Activated T-cell treated with anti-CD3 and anti-CD28 coated beads, Interleukin-2, amount 50 U/mL, for 72 hours (primary cell): ENCODE data around the gene ATP12A. TPM values are rescaled to one million over a fixed set of nuclear protein-coding genes. Genes with fewer than 3 reads are reported as not detected.

Experiments used
- ATAC-seq, 2 donors: fragments of 150-1000 bp; cut with Tn5 transposase; replicated peaks in 1 of 2; 2 replicates each; pipeline ENCODE4 v1.10.0; 2021; ENCODE audit warnings: moderate library complexity in 2 of 2, mild to moderate bottlenecking in 1 of 2
- DNase-seq, 2 donors: peaks; one replicate each; pipeline ENCODE4 v3.0.0; 2021 to 2022; ENCODE audit warnings: mixed read lengths in 1 of 2
- H3K27ac Mint-ChIP-seq: one replicate; pipeline ENCODE4 v1.8.0; 2022; ENCODE audit warnings: mild to moderate bottlenecking, moderate library complexity, mixed read lengths
- H3K27me3 Mint-ChIP-seq: one replicate; pipeline ENCODE4 v1.8.0; 2022; ENCODE audit warnings: low read depth, mixed read lengths
- H3K36me3 Mint-ChIP-seq, 2 donors: one replicate each; pipeline ENCODE4 v1.8.0; 2022; ENCODE audit warnings: mixed read lengths in 2 of 2, mild to moderate bottlenecking in 1 of 2; ENCODE audit not compliant: insufficient read depth in 2 of 2
- H3K4me1 Mint-ChIP-seq: one replicate; pipeline ENCODE4 v1.8.0; 2022; ENCODE audit warnings: low read depth, mixed read lengths
- H3K4me3 Mint-ChIP-seq, 2 donors: one replicate each; pipeline ENCODE4 v1.8.0; 2022; ENCODE audit warnings: mild to moderate bottlenecking in 2 of 2, mixed read lengths in 2 of 2, moderate library complexity in 2 of 2
- H3K9me3 Mint-ChIP-seq, 2 donors: one replicate each; pipeline ENCODE4 v1.8.0; 2022; ENCODE audit warnings: mixed read lengths in 2 of 2
- total RNA-seq, 2 donors: library from RNA; stranded (reverse); gene quantifications; one replicate each; pipeline ENCODE4 v1.2.3, GENCODE V29; 2022

Gene ATP12A
- total RNA-seq, 2 donors from 2014 or later = 0.05 to 0.32 TPM

GRCh38 chr13:24651718-24652345, 28.4 kb upstream of the ATP12A start:
- H3K4me1 Mint-ChIP-seq = peaks cover 16% of the 10 kb centered on the region
- peaks cover 11% of the 10 kb centered on the region for H3K27me3 Mint-ChIP-seq
- H3K36me3 Mint-ChIP-seq = peaks cover 2 to 3% of the 10 kb centered on the region in 2 donors

GRCh38 chr13:24652359-24652758, 27.8 kb upstream of the ATP12A start:
- peaks cover 2 to 3% of the 10 kb centered on the region in 2 donors for H3K36me3 Mint-ChIP-seq
- no peaks in the 10 kb centered on the region for H3K9me3 Mint-ChIP-seq
- H3K4me3 Mint-ChIP-seq = no peak overlapping the region
- peaks cover 16% of the 10 kb centered on the region for H3K4me1 Mint-ChIP-seq
- ATAC-seq (peak in 1 of 2 donors; percentile 37), DNase-seq (no peak)
- no peak overlapping the region for H3K27ac Mint-ChIP-seq
- H3K27me3 Mint-ChIP-seq = peaks cover 11% of the 10 kb centered on the region

More at GRCh38 chr13:24651718-24652345, 28.4 kb upstream of the ATP12A start:
- Mint-ChIP-seq H3K27ac (peak overlapping the region; percentile 74), H3K4me3 (no peak overlapping the region), H3K9me3 (no peaks in the 10 kb centered on the region)
- no peak for ATAC-seq
- no peak for DNase-seq

- Mint-ChIP-seq H3K27ac (no peak overlapping the region), H3K4me3 (no peak overlapping the region), H3K9me3 (no peaks in the 10 kb centered on the region), H3K4me1 (peaks cover 6% of the 10 kb centered on the region), H3K27me3 (peaks cover 16% of the 10 kb centered on the region), H3K36me3 (no peaks in the 10 kb centered on the region)
- DNase-seq = no peak
- no peak for ATAC-seq
Observed at GRCh38 chr13:24654741-24655140, 25.5 kb upstream of the ATP12A start.

- no peak for DNase-seq
- ATAC-seq = no peak
- peaks cover 12% of the 10 kb centered on the region for H3K4me1 Mint-ChIP-seq
Observed at GRCh38 chr13:24659239-24659638, 21.0 kb upstream of the ATP12A start.

GRCh38 chr13:24660023-24660741, 20.0 kb upstream of the ATP12A start:
- H3K9me3 Mint-ChIP-seq = no peaks in the 10 kb centered on the region
- ATAC-seq (no peak), DNase-seq (no peak)
- H3K27me3 Mint-ChIP-seq = peaks cover 27% of the 10 kb centered on the region
- H3K36me3 Mint-ChIP-seq = no peaks in the 10 kb centered on the region
- peaks cover 12% of the 10 kb centered on the region for H3K4me1 Mint-ChIP-seq
- no peak overlapping the region for H3K27ac Mint-ChIP-seq
- no peak overlapping the region for H3K4me3 Mint-ChIP-seq

More at GRCh38 chr13:24659239-24659638, 21.0 kb upstream of the ATP12A start:
- peaks cover 27% of the 10 kb centered on the region for H3K27me3 Mint-ChIP-seq
- no peaks in the 10 kb centered on the region for H3K36me3 Mint-ChIP-seq
- no peaks in the 10 kb centered on the region for H3K9me3 Mint-ChIP-seq
- no peak overlapping the region for H3K4me3 Mint-ChIP-seq
- H3K27ac Mint-ChIP-seq = no peak overlapping the region

GRCh38 chr13:24661713-24662112, 18.5 kb upstream of the ATP12A start:
- ATAC-seq (no peak), DNase-seq (no peak)
- Mint-ChIP-seq H3K27ac (no peak overlapping the region), H3K36me3 (no peaks in the 10 kb centered on the region), H3K27me3 (peaks cover 27% of the 10 kb centered on the region), H3K4me1 (peaks cover 12% of the 10 kb centered on the region), H3K4me3 (no peak overlapping the region), H3K9me3 (no peaks in the 10 kb centered on the region)

- no peak overlapping the region for H3K4me3 Mint-ChIP-seq
- H3K27me3 Mint-ChIP-seq = peaks cover 30% of the 10 kb centered on the region
- peaks cover 12% of the 10 kb centered on the region for H3K4me1 Mint-ChIP-seq
- no peaks in the 10 kb centered on the region for H3K9me3 Mint-ChIP-seq
- DNase-seq (no peak), ATAC-seq (no peak)
- no peak overlapping the region for H3K27ac Mint-ChIP-seq
- no peaks in the 10 kb centered on the region for H3K36me3 Mint-ChIP-seq
Observed at GRCh38 chr13:24662195-24663088, 17.8 kb upstream of the ATP12A start.

GRCh38 chr13:24663089-24663395, 17.2 kb upstream of the ATP12A start:
- H3K36me3 Mint-ChIP-seq = no peaks in the 10 kb centered on the region
- peaks cover 12% of the 10 kb centered on the region for H3K4me1 Mint-ChIP-seq
- no peaks in the 10 kb centered on the region for H3K9me3 Mint-ChIP-seq
- DNase-seq (no peak), ATAC-seq (no peak)
- H3K27ac Mint-ChIP-seq = no peak overlapping the region
- H3K27me3 Mint-ChIP-seq = peaks cover 36% of the 10 kb centered on the region
- no peak overlapping the region for H3K4me3 Mint-ChIP-seq

- Mint-ChIP-seq H3K9me3 (no peaks in the 10 kb centered on the region), H3K4me1 (peaks cover 12% of the 10 kb centered on the region), H3K27me3 (peaks cover 42% of the 10 kb centered on the region), H3K4me3 (no peak overlapping the region), H3K27ac (no peak overlapping the region), H3K36me3 (no peaks in the 10 kb centered on the region)
- ATAC-seq = no peak
- DNase-seq = no peak
Observed at GRCh38 chr13:24663586-24663985, 16.6 kb upstream of the ATP12A start.

- Mint-ChIP-seq H3K27me3 (peaks cover 43% of the 10 kb centered on the region), H3K27ac (no peak overlapping the region)
Observed at GRCh38 chr13:24664726-24665409, 15.3 kb upstream of the ATP12A start.

GRCh38 chr13:24668511-24668910, 11.7 kb upstream of the ATP12A start:
- Mint-ChIP-seq H3K27ac (no peak overlapping the region), H3K27me3 (peaks cover 28% of the 10 kb centered on the region)
- ATAC-seq = no peak

More at GRCh38 chr13:24664726-24665409, 15.3 kb upstream of the ATP12A start:
- Mint-ChIP-seq H3K4me1 (peaks cover 12% of the 10 kb centered on the region), H3K36me3 (no peaks in the 10 kb centered on the region), H3K4me3 (no peak overlapping the region), H3K9me3 (no peaks in the 10 kb centered on the region)
- ATAC-seq = peak; percentile 47 to 55
- no peak for DNase-seq

GRCh38 chr13:24668955-24669582, 11.1 kb upstream of the ATP12A start:
- no peak overlapping the region for H3K27ac Mint-ChIP-seq
- ATAC-seq = no peak

More at GRCh38 chr13:24668511-24668910, 11.7 kb upstream of the ATP12A start:
- no peaks in the 10 kb centered on the region for H3K36me3 Mint-ChIP-seq
- H3K4me1 Mint-ChIP-seq = peaks cover 12% of the 10 kb centered on the region
- no peaks in the 10 kb centered on the region for H3K9me3 Mint-ChIP-seq
- no peak for DNase-seq
- H3K4me3 Mint-ChIP-seq = no peak overlapping the region

More at GRCh38 chr13:24668955-24669582, 11.1 kb upstream of the ATP12A start:
- H3K27me3 Mint-ChIP-seq = peaks cover 28% of the 10 kb centered on the region
- H3K4me1 Mint-ChIP-seq = peaks cover 12% of the 10 kb centered on the region
- H3K9me3 Mint-ChIP-seq = no peaks in the 10 kb centered on the region
- no peaks in the 10 kb centered on the region for H3K36me3 Mint-ChIP-seq
- no peak overlapping the region for H3K4me3 Mint-ChIP-seq
- DNase-seq = no peak
